GM12872 (cell line): ENCODE data around the gene HMX1.

Source experiments
- TF ChIP-seq, protein P1 (sequence below): IDR thresholded peaks from 3 replicates; pipeline ENCODE4 v1.5.1; 2011; ENCODE audit warnings: low read depth, mild to moderate bottlenecking, low read length, moderate library complexity; ENCODE audit not compliant: insufficient read depth

HMX1 gene

DNA sequence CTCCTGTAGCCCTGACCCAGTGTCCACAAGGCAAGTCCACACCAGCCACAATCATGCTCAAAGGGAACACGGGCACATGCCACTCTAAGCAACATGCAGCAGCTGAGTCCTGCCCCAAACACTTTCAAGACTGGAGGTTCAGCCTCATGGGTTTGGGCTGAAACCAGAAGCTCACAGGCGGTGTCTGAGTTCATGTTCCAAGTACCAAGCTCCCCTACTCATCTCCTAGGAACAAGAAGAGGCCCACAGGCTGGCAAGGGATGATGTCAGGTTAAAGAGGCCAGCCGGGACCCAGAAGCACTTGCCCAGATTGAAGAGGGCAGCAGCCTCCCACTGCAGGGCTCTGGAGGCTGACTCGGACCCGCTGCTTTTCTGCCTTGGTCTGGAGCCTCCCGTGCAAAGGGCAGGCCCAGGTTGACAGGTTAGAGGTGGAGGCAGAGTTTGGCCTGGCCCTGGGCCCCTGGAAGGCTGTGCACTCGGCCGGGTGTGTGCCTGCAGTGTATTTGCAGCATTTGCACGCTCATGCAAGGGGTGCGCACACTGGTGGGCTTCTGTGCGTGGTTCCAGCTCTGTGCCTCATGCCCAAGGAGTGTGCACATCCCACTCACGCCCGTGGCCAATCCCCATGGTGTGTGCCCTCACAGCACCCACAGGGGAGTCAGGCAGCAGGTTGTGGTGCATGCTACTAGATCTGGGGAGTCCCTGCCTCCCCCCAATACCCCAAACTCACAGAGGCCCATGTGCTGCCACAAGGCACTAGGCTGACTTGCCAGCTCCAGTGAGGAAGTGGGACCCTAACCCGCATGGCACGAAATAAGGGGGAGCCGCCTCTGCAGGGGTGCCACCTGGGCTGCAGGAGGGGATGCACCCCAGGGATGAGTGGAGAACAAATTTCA lies 2.4 kb downstream of the HMX1 start:
- TF ChIP-seq, protein P1, sequence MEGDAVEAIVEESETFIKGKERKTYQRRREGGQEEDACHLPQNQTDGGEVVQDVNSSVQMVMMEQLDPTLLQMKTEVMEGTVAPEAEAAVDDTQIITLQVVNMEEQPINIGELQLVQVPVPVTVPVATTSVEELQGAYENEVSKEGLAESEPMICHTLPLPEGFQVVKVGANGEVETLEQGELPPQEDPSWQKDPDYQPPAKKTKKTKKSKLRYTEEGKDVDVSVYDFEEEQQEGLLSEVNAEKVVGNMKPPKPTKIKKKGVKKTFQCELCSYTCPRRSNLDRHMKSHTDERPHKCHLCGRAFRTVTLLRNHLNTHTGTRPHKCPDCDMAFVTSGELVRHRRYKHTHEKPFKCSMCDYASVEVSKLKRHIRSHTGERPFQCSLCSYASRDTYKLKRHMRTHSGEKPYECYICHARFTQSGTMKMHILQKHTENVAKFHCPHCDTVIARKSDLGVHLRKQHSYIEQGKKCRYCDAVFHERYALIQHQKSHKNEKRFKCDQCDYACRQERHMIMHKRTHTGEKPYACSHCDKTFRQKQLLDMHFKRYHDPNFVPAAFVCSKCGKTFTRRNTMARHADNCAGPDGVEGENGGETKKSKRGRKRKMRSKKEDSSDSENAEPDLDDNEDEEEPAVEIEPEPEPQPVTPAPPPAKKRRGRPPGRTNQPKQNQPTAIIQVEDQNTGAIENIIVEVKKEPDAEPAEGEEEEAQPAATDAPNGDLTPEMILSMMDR: no peak

DNA sequence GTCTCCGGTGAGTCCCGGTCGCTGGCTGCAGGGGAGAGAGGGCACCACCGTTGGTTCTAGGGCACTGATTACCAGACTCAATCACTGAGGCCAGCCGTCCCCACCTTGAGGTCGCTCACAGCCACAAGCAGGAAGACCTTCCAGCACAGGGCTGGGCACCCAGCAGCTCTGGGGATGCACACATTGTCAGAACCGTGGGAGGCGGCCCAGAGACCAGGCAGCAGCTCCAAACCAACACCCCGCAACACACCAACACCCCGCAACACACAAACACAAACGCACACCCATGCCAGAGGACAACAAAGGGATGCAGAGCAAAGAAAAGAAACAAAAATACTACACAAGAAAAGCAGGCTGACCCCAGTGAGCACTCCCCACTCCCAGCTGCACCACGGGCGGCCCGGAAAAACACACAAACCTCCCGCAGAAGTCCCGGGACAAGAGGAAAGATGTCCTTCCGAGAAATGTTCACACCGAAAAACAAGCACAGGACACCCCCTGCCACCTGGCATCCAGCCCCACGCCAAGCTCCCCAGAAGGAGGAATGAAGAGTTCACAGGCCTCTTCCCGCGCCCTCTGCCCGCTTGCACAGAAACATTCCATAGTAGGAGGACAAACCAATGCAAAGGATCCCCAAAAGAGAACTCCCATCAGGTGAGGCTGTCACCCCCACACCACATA lies 3.2 kb downstream of the HMX1 start:
- TF ChIP-seq, protein P1: no peak

DNA sequence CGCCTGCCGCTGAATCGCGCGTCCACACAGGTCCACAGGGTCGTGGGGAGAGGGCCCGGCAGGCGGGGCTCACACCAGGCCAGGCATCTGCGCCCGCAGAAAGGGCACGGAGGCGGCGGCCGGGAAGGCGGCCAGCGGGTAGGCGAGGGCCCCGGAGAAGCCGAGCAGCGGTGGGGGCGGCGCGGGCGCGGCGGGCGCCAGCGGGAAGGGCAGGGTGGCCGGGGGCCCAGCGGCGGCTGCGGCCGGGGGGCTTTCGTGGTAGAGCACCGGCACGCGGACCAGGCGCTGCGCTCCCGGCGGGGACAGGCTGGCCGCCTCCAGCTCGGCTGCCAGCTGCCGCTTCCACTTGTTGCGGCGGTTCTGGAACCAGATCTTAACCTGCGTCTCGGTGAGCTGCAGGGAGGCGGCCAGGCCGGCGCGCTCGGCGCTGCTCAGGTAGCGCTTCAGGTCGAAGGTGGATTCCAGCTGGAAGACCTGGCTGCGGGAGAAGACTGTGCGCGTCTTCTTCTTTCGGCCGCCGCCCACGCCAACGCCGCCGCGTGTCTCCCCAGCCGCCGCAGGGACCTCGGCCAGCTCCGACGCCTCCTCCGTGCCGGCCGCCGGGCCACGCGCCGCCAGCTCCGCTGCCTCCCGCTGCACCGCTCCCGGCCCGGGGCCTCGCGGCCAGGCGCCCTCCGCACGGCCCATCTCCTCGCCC lies 3.9 kb downstream of the HMX1 start:
- TF ChIP-seq, protein P1: no peak

DNA sequence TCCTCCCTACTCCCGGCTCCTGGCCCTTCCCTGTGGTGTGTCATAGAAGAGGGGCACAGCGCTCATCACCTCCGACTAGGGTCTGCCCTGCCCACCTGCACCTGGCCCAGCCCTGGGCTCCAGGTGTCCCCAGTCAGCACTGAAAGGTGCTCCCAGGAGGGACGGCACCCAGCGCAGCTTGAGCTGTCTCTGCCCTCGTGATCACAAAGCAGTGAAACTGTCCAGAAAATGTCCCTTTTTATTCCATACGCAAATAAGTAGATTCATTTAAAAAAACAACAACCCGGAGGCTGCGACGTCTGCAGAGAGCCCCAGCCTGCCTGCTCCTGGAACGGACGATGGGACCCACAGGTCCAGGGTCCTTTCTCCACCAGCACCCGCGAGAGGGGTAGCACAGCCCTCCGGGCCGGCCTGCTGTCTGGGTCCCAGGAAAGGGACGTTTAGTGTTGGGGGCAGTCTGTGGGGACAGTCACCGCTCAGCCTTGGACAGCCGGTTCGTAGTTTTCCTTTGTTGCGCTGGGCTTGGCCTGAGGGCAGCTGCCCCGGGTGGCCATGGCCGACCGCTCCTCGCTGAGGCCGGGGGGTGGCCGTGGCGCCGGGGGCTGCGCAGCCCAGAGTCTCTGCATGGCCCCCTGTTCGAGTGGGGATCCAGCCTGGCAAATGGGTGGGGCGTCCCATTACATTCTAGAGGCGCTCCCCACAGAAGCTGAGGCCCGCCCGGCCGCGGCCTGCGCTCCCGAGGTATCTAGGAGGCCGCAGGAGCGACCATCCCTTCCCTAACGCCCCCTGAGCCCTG lies 4.6 kb downstream of the HMX1 start:
- TF ChIP-seq, protein P1: no peak

DNA sequence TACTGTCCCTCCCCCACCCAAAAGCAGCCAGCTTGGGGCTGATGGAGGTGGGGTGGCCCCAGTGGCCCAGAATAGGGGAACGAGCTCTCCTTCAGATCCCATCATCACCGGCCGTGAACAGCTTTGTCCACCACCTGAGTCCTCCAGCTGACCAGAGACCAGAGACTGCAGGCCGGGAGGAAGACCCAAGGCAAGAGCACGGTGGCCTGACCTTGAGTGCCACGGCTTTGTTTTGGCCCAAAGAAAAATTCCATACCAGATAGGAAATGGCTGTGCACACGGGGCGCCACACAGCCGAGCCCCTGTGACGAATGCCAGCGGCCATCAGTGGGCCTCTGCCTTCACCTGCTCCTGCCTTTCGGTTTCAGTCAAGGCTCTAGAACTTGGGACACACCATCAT lies 5.2 kb downstream of the HMX1 start:
- TF ChIP-seq, protein P1: no peak

DNA sequence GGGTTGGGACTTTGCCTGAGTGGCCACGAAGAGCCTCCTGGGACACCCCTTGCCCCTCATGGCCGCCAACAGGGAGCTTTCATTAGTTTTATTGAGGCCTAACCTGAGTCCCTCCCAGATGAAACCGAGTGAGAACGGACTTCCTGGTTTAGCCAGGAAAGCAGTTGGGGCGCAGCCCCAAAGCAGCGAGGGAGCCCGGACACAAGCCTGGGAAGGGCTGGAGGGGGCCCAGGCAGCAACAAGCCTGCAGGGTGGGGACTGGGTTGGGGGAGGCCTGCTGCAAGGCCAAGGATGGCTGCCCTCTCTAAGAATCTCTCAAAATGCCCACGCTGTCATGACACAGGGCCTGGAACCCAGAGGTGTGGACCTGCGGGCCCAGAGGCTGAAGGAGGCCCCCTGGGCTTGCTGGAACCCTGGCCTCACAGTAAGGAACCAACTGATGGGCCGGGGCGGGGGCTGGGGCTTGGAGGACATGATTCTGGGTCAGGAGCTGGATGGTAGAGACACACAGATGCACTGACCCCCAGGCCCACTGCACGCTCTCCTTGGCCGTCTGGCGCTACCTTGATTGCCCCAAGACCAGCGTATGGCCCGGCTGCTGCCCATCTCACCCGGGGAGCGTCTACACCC lies 5.8 kb downstream of the HMX1 start:
- TF ChIP-seq, protein P1: no peak
